Subcutaneous abdominal adipose tissue (tissue), 5 donors: ENCODE results near the gene SLC30A1.

Experiments used
- H3K27ac ChIP-seq: one replicate; pipeline ENCODE4 v1.7.0; 2013; ENCODE audit warnings: low read depth, mild to moderate bottlenecking, inconsistent platforms, low read length, moderate library complexity
- H3K27me3 ChIP-seq, 5 donors: one replicate each; pipeline ENCODE4 v1.7.0; 2013; ENCODE audit warnings: low read length in 5 of 5, inconsistent platforms in 1 of 5; ENCODE audit not compliant: control insufficient read depth in 5 of 5, insufficient read depth in 4 of 5
- H3K36me3 ChIP-seq, 5 donors: one replicate each; pipeline ENCODE4 v1.7.0; 2013; ENCODE audit warnings: low read length in 5 of 5; ENCODE audit not compliant: control insufficient read depth in 5 of 5, insufficient read depth in 5 of 5
- H3K4me1 ChIP-seq, 5 donors: one replicate each; pipeline ENCODE4 v1.7.0; 2013; ENCODE audit warnings: low read length in 5 of 5, mild to moderate bottlenecking in 3 of 5, moderate library complexity in 1 of 5; ENCODE audit not compliant: control insufficient read depth in 5 of 5, insufficient read depth in 5 of 5
- H3K4me3 ChIP-seq, 5 donors: one replicate each; pipeline ENCODE4 v1.7.0; 2013; ENCODE audit warnings: low read length in 5 of 5, low read depth in 1 of 5
- H3K9ac ChIP-seq, 5 donors: one replicate each; pipeline ENCODE4 v1.7.0; 2013; ENCODE audit warnings: low read length in 5 of 5, mild to moderate bottlenecking in 4 of 5, moderate library complexity in 3 of 5
- H3K9me3 ChIP-seq, 5 donors: one replicate each; pipeline ENCODE4 v1.7.0; 2013; ENCODE audit warnings: low read length in 5 of 5; ENCODE audit not compliant: control insufficient read depth in 5 of 5
- donor health status: healthy.
- donor health status: healthy.
- donor health status: healthy.
- donor health status: healthy.
- donor health status: healthy.

The SLC30A1 gene

GRCh38 chr1:211534545-211535291 is 44.2 kb downstream of the SLC30A1 start:
- no peak overlapping the region for H3K4me3 ChIP-seq
- no peak overlapping the region for H3K27ac ChIP-seq
- H3K4me1 ChIP-seq, result peaks cover 0 to 24% (median 7%) of the 10 kb centered on the region in 5 donors
- H3K36me3 ChIP-seq, result no peaks in the 10 kb centered on the region
- H3K27me3 ChIP-seq, result no peaks in the 10 kb centered on the region
- H3K9me3 ChIP-seq, result no peaks in the 10 kb centered on the region
- peak overlapping the region in 1 of 5 donors; percentile 6 for H3K9ac ChIP-seq

- Histone ChIP-seq H3K9me3 (no peaks in the 10 kb centered on the region), H3K4me1 (peaks cover 0 to 49% (median 24%) of the 10 kb centered on the region in 5 donors), H3K27ac (no peak overlapping the region), H3K9ac (no peak overlapping the region), H3K36me3 (no peaks in the 10 kb centered on the region), H3K27me3 (no peaks in the 10 kb centered on the region), H3K4me3 (no peak overlapping the region)
Observed at GRCh38 chr1:211532088-211532444, 46.9 kb downstream of the SLC30A1 start.

GRCh38 chr1:211531194-211532087 is 47.5 kb downstream of the SLC30A1 start:
- H3K4me1 ChIP-seq, result peaks cover 0 to 53% (median 24%) of the 10 kb centered on the region in 5 donors
- no peak overlapping the region for H3K4me3 ChIP-seq
- H3K9me3 ChIP-seq, result no peaks in the 10 kb centered on the region
- H3K9ac ChIP-seq, result no peak overlapping the region
- no peak overlapping the region for H3K27ac ChIP-seq
- no peaks in the 10 kb centered on the region for H3K36me3 ChIP-seq
- no peaks in the 10 kb centered on the region for H3K27me3 ChIP-seq

- H3K4me1 ChIP-seq, result peaks cover 0 to 53% (median 24%) of the 10 kb centered on the region in 5 donors
- H3K36me3 ChIP-seq, result no peaks in the 10 kb centered on the region
- H3K9me3 ChIP-seq, result no peaks in the 10 kb centered on the region
- H3K27me3 ChIP-seq, result no peaks in the 10 kb centered on the region
- H3K27ac ChIP-seq, result no peak overlapping the region
- H3K9ac ChIP-seq, result no peak overlapping the region
- no peak overlapping the region for H3K4me3 ChIP-seq
Observed at GRCh38 chr1:211530102-211530501, 48.9 kb downstream of the SLC30A1 start.

- no peak overlapping the region for H3K4me3 ChIP-seq
- H3K27ac ChIP-seq, result no peak overlapping the region
- no peak overlapping the region for H3K9ac ChIP-seq
- peaks cover 0 to 53% (median 24%) of the 10 kb centered on the region in 5 donors for H3K4me1 ChIP-seq
- no peaks in the 10 kb centered on the region for H3K36me3 ChIP-seq
- H3K9me3 ChIP-seq, result no peaks in the 10 kb centered on the region
- no peaks in the 10 kb centered on the region for H3K27me3 ChIP-seq
Observed at GRCh38 chr1:211529453-211529852, 49.5 kb downstream of the SLC30A1 start.

GRCh38 chr1:211529011-211529410 is 50.0 kb downstream of the SLC30A1 start:
- no peaks in the 10 kb centered on the region for H3K9me3 ChIP-seq
- H3K36me3 ChIP-seq, result no peaks in the 10 kb centered on the region
- no peak overlapping the region for H3K9ac ChIP-seq
- H3K27ac ChIP-seq, result no peak overlapping the region
- no peak overlapping the region for H3K4me3 ChIP-seq
- H3K4me1 ChIP-seq, result peaks cover 0 to 53% (median 24%) of the 10 kb centered on the region in 5 donors
- H3K27me3 ChIP-seq, result no peaks in the 10 kb centered on the region

GRCh38 chr1:211527888-211528287 is 51.1 kb downstream of the SLC30A1 start:
- H3K9ac ChIP-seq, result no peak overlapping the region
- no peaks in the 10 kb centered on the region for H3K36me3 ChIP-seq
- no peak overlapping the region for H3K27ac ChIP-seq
- no peak overlapping the region for H3K4me3 ChIP-seq
- no peaks in the 10 kb centered on the region for H3K27me3 ChIP-seq
- peaks cover 0 to 53% (median 24%) of the 10 kb centered on the region in 5 donors for H3K4me1 ChIP-seq
- H3K9me3 ChIP-seq, result no peaks in the 10 kb centered on the region

- Histone ChIP-seq H3K4me3 (no peak overlapping the region), H3K9me3 (no peaks in the 10 kb centered on the region), H3K4me1 (peaks cover 0 to 52% (median 24%) of the 10 kb centered on the region in 5 donors), H3K27me3 (no peaks in the 10 kb centered on the region), H3K36me3 (no peaks in the 10 kb centered on the region), H3K9ac (no peak overlapping the region), H3K27ac (no peak overlapping the region)
Observed at GRCh38 chr1:211527006-211527405, 52.0 kb downstream of the SLC30A1 start.

GRCh38 chr1:211526101-211526500 is 52.9 kb downstream of the SLC30A1 start:
- Histone ChIP-seq H3K27ac (no peak overlapping the region), H3K9me3 (no peaks in the 10 kb centered on the region), H3K4me3 (no peak overlapping the region), H3K9ac (no peak overlapping the region), H3K36me3 (no peaks in the 10 kb centered on the region), H3K27me3 (no peaks in the 10 kb centered on the region), H3K4me1 (peaks cover 0 to 43% (median 24%) of the 10 kb centered on the region in 5 donors)

GRCh38 chr1:211525101-211525676 is 53.8 kb downstream of the SLC30A1 start:
- H3K9me3 ChIP-seq, result no peaks in the 10 kb centered on the region
- H3K4me3 ChIP-seq, result no peak overlapping the region
- H3K27ac ChIP-seq, result no peak overlapping the region

More at GRCh38 chr1:211525101-211525676, 53.8 kb downstream of the SLC30A1 start:
- Histone ChIP-seq H3K4me1 (peaks cover 0 to 33% (median 18%) of the 10 kb centered on the region in 5 donors), H3K36me3 (no peaks in the 10 kb centered on the region), H3K27me3 (no peaks in the 10 kb centered on the region), H3K9ac (no peak overlapping the region)
